GM19328 (cell line): ENCODE data around the gene LRRTM4.
"Not testable (repeated sequence)": the region's sequence is repeated elsewhere in the genome, so short reads cannot be mapped to it uniquely, and the experiment has no call there.

ENCODE experiments used
- ATAC-seq: cut with Tn5 transposase; IDR thresholded peaks from one replicate; pipeline ENCODE4 v1.9.1; 2021; ENCODE audit warnings: mild to moderate bottlenecking, moderate library complexity; ENCODE audit not compliant: unreplicated experiment

Gene LRRTM4

GRCh38 chr2:77179297-77179696 lies 342.9 kb downstream of the LRRTM4 start:
- ATAC-seq = no peak

GRCh38 chr2:77175266-77175780 lies 346.9 kb downstream of the LRRTM4 start:
- ATAC-seq = not testable (repeated sequence)

GRCh38 chr2:77169426-77169825 lies 352.8 kb downstream of the LRRTM4 start:
- ATAC-seq = no peak

GRCh38 chr2:77164021-77164420 lies 358.2 kb downstream of the LRRTM4 start:
- not testable (repeated sequence) for ATAC-seq

- ATAC-seq = no peak
Observed at GRCh38 chr2:77161009-77161408, 361.2 kb downstream of the LRRTM4 start.

GRCh38 chr2:77156599-77156998 lies 365.6 kb downstream of the LRRTM4 start:
- ATAC-seq = no peak

- no peak for ATAC-seq
Observed at GRCh38 chr2:77155511-77155910, 366.7 kb downstream of the LRRTM4 start.

- no peak for ATAC-seq
Observed at GRCh38 chr2:77149565-77149964, 372.6 kb downstream of the LRRTM4 start.

- no peak for ATAC-seq
Observed at GRCh38 chr2:77147153-77147552, 375.0 kb downstream of the LRRTM4 start.

GRCh38 chr2:77144772-77145171 lies 377.4 kb downstream of the LRRTM4 start:
- no peak for ATAC-seq

- ATAC-seq = no peak
Observed at GRCh38 chr2:77142141-77142540, 380.0 kb downstream of the LRRTM4 start.

GRCh38 chr2:77128479-77128878 lies 393.7 kb downstream of the LRRTM4 start:
- ATAC-seq = not testable (repeated sequence)

GRCh38 chr2:77127345-77127744 lies 394.8 kb downstream of the LRRTM4 start:
- no peak for ATAC-seq

GRCh38 chr2:77121518-77121917 lies 400.7 kb downstream of the LRRTM4 start:
- no peak for ATAC-seq

- no peak for ATAC-seq
Observed at GRCh38 chr2:77119333-77119732, 402.8 kb downstream of the LRRTM4 start.

- ATAC-seq = no peak
Observed at GRCh38 chr2:77108915-77109314, 413.3 kb downstream of the LRRTM4 start.

- ATAC-seq = no peak
Observed at GRCh38 chr2:77105008-77105407, 417.2 kb downstream of the LRRTM4 start.

GRCh38 chr2:77104554-77104953 lies 417.6 kb downstream of the LRRTM4 start:
- ATAC-seq = no peak

- ATAC-seq = no peak
Observed at GRCh38 chr2:77102927-77103326, 419.2 kb downstream of the LRRTM4 start.

GRCh38 chr2:77101796-77102452 lies 420.3 kb downstream of the LRRTM4 start:
- no peak for ATAC-seq

- no peak for ATAC-seq
Observed at GRCh38 chr2:77099961-77100360, 422.2 kb downstream of the LRRTM4 start.

- not testable (repeated sequence) for ATAC-seq
Observed at GRCh38 chr2:77095525-77095924, 426.7 kb downstream of the LRRTM4 start.

GRCh38 chr2:77095096-77095495 lies 427.1 kb downstream of the LRRTM4 start:
- no peak for ATAC-seq
